ENCODE data around the gene THOC7. TPM values are rescaled to one million over a fixed set of nuclear protein-coding genes. Genes with fewer than 3 reads are reported as not detected.

Gene THOC7
- total RNA-seq, 1 experiment from 2014 or later: 67.3 TPM

GRCh38 chr3:63841704-63842103, 21.9 kb downstream of the THOC7 start:
- no peak overlapping the region for H3K4me2 ChIP-seq (ENCODE audit: low read length)
- H3K4me1 ChIP-seq (ENCODE audit: control insufficient read depth in 1 of 2, insufficient read depth in 2 of 2, low read length in 2 of 2): no peaks in the 10 kb centered on the region
- H3K27ac ChIP-seq (ENCODE audit: low read depth, low read length): no peak overlapping the region
- no peak overlapping the region for H3K4me3 ChIP-seq (replicated peaks in 1 of 2; ENCODE audit: low read depth in 1 of 2, low read length in 2 of 2)
- ATAC-seq: no peak
- no peak overlapping the region for H3K9ac ChIP-seq (ENCODE audit: low read length)
- H3K79me2 ChIP-seq (ENCODE audit: insufficient read depth, low read length): peaks cover 38% of the 10 kb centered on the region
- no peaks in the 10 kb centered on the region for H3K36me3 ChIP-seq (ENCODE audit: control insufficient read depth in 1 of 2, insufficient read depth in 2 of 2, low read length in 2 of 2)
- ChIA-PET CTCF (no interaction called here), RAD21 (ENCODE audit: low non-redundant PET in 1 of 2, low total read pairs in 2 of 2, uncharacterized antibody in 2 of 2, unreplicated experiment in 2 of 2) (no interaction called here), POLR2A (no interaction called here)
- no peak for DNase-seq (ENCODE audit: low read depth, low spot score)
- no peaks in the 10 kb centered on the region for H3K27me3 ChIP-seq (ENCODE audit: insufficient read depth, low read length)
- H4K20me1 ChIP-seq (ENCODE audit: insufficient read depth): no peaks in the 10 kb centered on the region
- intact Hi-C loops (cut with micrococcal nuclease): no loop called here
- no peaks in the 10 kb centered on the region for H3K9me2 ChIP-seq (ENCODE audit: insufficient read depth)
- no TSS peak for BruUV-seq (replicated peaks)
- no peaks in the 10 kb centered on the region for H3K9me3 ChIP-seq (ENCODE audit: control insufficient read depth in 1 of 2, insufficient read depth in 1 of 2, low read depth in 1 of 2, low read length in 2 of 2)
- H2AFZ ChIP-seq (ENCODE audit: low read depth, low read length, poor library complexity, severe bottlenecking): no peak overlapping the region
- TF ChIP-seq ATF3 (IDR thresholded peaks at IDR 0.05) (no peak), CBX3 (IDR thresholded peaks at IDR 0.05; ENCODE audit: low read depth) (no peak)

GRCh38 chr3:63832395-63832794, 31.2 kb downstream of the THOC7 start:
- BruUV-seq (replicated peaks): no TSS peak
- CTCF ChIA-PET: no interaction called here
- no peaks in the 10 kb centered on the region for H3K9me3 ChIP-seq (ENCODE audit: control insufficient read depth in 1 of 2, insufficient read depth in 1 of 2, low read depth in 1 of 2, low read length in 2 of 2)

More at GRCh38 chr3:63832395-63832794, 31.2 kb downstream of the THOC7 start:
- POLR2A ChIA-PET: no interaction called here
- TF ChIP-seq YY1 (IDR thresholded peaks at IDR 0.05; ENCODE audit: extremely low read depth, insufficient replicate concordance, low read depth, low read length) (no peak), ZNF274 (IDR thresholded peaks at IDR 0.05; ENCODE audit: low read depth, low read length) (no peak), ZFX (IDR thresholded peaks at IDR 0.05) (no peak), SRF (IDR thresholded peaks at IDR 0.05; ENCODE audit: low read depth) (no peak), SP1 (IDR thresholded peaks at IDR 0.05; ENCODE audit: low read depth) (no peak), ELF1 (IDR thresholded peaks at IDR 0.05; ENCODE audit: borderline replicate concordance, low read depth) (no peak), ATF3 (IDR thresholded peaks at IDR 0.05) (no peak), EZH2 (IDR thresholded peaks at IDR 0.05) (no peak), SIN3A (IDR thresholded peaks at IDR 0.05; ENCODE audit: low read depth) (no peak), JUND (IDR thresholded peaks at IDR 0.05) (no peak), ZBTB33 (IDR thresholded peaks at IDR 0.05; ENCODE audit: extremely low read depth, insufficient replicate concordance, low read length) (no peak), RAD21 (IDR thresholded peaks at IDR 0.05; ENCODE audit: low read depth) (no peak), CBX3 (IDR thresholded peaks at IDR 0.05; ENCODE audit: low read depth) (no peak), MAX (IDR thresholded peaks at IDR 0.05) (no peak), POLR2AphosphoS5 (IDR thresholded peaks at IDR 0.05; ENCODE audit: low read depth, low read length) (no peak)
- H3K27ac ChIP-seq (ENCODE audit: low read depth, low read length): no peak overlapping the region
- no peak overlapping the region for H3K4me3 ChIP-seq (replicated peaks in 1 of 2; ENCODE audit: low read depth in 1 of 2, low read length in 2 of 2)
- no peak overlapping the region for H2AFZ ChIP-seq (ENCODE audit: low read depth, low read length, poor library complexity, severe bottlenecking)
- RAD21 ChIA-PET (ENCODE audit: low non-redundant PET in 1 of 2, low total read pairs in 2 of 2, uncharacterized antibody in 2 of 2, unreplicated experiment in 2 of 2): no interaction called here
- H3K27me3 ChIP-seq (ENCODE audit: insufficient read depth, low read length): no peaks in the 10 kb centered on the region
- H4K20me1 ChIP-seq (ENCODE audit: insufficient read depth): no peaks in the 10 kb centered on the region
- no peak overlapping the region for H3K4me2 ChIP-seq (ENCODE audit: low read length)
- intact Hi-C loops (cut with micrococcal nuclease): no loop called here
- H3K9me2 ChIP-seq (ENCODE audit: insufficient read depth): no peaks in the 10 kb centered on the region
- no peak overlapping the region for H3K9ac ChIP-seq (ENCODE audit: low read length)
- H3K36me3 ChIP-seq (ENCODE audit: control insufficient read depth in 1 of 2, insufficient read depth in 2 of 2, low read length in 2 of 2): peaks cover 8 to 14% of the 10 kb centered on the region in 2 experiments; a peak in 2 of 4 replicates
- no peak for ATAC-seq
- DNase-seq (ENCODE audit: low read depth, low spot score): no peak
- H3K4me1 ChIP-seq (ENCODE audit: control insufficient read depth in 1 of 2, insufficient read depth in 2 of 2, low read length in 2 of 2): no peaks in the 10 kb centered on the region
- H3K79me2 ChIP-seq (ENCODE audit: insufficient read depth, low read length): no peaks in the 10 kb centered on the region

Measured in HCT116 (cell line).